Panc1 (cell line): ENCODE results near the gene SSC5D.

Experiments used
- CTCF ChIP-seq: fragments of 450-650 bp; IDR thresholded peaks from 2 replicates; pipeline ENCODE4 v1.5.1; 2017; ENCODE audit warnings: mild to moderate bottlenecking
- POLR2AphosphoS5 ChIP-seq: IDR thresholded peaks from 2 replicates; pipeline ENCODE4 v1.6.1; 2012; ENCODE audit warnings: mild to moderate bottlenecking, low read depth, low read length, moderate library complexity
- REST ChIP-seq, 2 experiments: IDR thresholded peaks; 2 replicates each; pipeline ENCODE4 v1.6.1; 2011 to 2012; ENCODE audit warnings: low read depth in 2 of 2, control low read depth in 1 of 2, low read length in 1 of 2, mild to moderate bottlenecking in 1 of 2, moderate library complexity in 1 of 2; ENCODE audit not compliant: insufficient read depth in 1 of 2

- TF ChIP-seq CTCF (no peak), POLR2AphosphoS5 (no peak), REST (IDR thresholded peaks at IDR 0.05; ENCODE audit: insufficient read depth in 1 of 2, low read depth in 2 of 2, low read length in 1 of 2) (no peak)
Observed at GRCh38 chr19:55488986-55489710, 912 bp downstream of the SSC5D start.
